ENCODE results near the gene PRSS57.
"Not testable (repeated sequence)": the region's sequence is repeated elsewhere in the genome, so short reads cannot be mapped to it uniquely, and the experiment has no call there.

PRSS57 gene

GRCh38 chr19:695352-695949, at the start of gene PRSS57:
Gene PRSS57 (minus strand): TSS chr19:695452. CDS start chr19:695430, 22 bp downstream.
- Histone ChIP-seq H3K4me3 (ENCODE audit: low read length) (no peak within 1 kb of the TSS), H3K4me1 (ENCODE audit: control insufficient read depth, insufficient read depth, low read length) (no peaks in the 10 kb centered on the region), H3K27ac (ENCODE audit: low read depth, low read length) (no peak within 1 kb of the TSS), H3K36me3 (ENCODE audit: control insufficient read depth, insufficient read depth, low read length) (no peaks in the 10 kb centered on the region), H3K9ac (ENCODE audit: low read length) (no peak within 1 kb of the TSS), H3K27me3 (ENCODE audit: control insufficient read depth, insufficient read depth, low read length) (peaks cover 4% of the 10 kb centered on the region)

- Histone ChIP-seq H3K27ac (ENCODE audit: low read depth, low read length) (no peak overlapping the region), H3K4me1 (ENCODE audit: control insufficient read depth, insufficient read depth, low read length) (no peaks in the 10 kb centered on the region), H3K4me3 (ENCODE audit: low read length) (no peak overlapping the region), H3K27me3 (ENCODE audit: control insufficient read depth, insufficient read depth, low read length) (no peaks in the 10 kb centered on the region), H3K9ac (ENCODE audit: low read length) (no peak overlapping the region), H3K36me3 (ENCODE audit: control insufficient read depth, insufficient read depth, low read length) (no peaks in the 10 kb centered on the region)
Observed at GRCh38 chr19:743168-743687, 48.0 kb upstream of the PRSS57 start.

- Histone ChIP-seq H3K27me3 (ENCODE audit: control insufficient read depth, insufficient read depth, low read length) (no peaks in the 10 kb centered on the region), H3K27ac (ENCODE audit: low read depth, low read length) (no peak overlapping the region), H3K4me1 (ENCODE audit: control insufficient read depth, insufficient read depth, low read length) (no peaks in the 10 kb centered on the region), H3K4me3 (ENCODE audit: low read length) (no peak overlapping the region), H3K9ac (ENCODE audit: low read length) (no peak overlapping the region), H3K36me3 (ENCODE audit: control insufficient read depth, insufficient read depth, low read length) (no peaks in the 10 kb centered on the region)
Observed at GRCh38 chr19:742540-743075, 47.4 kb upstream of the PRSS57 start.

GRCh38 chr19:741506-742131, 46.4 kb upstream of the PRSS57 start:
- no peak overlapping the region for H3K4me3 ChIP-seq (ENCODE audit: low read length)
- no peaks in the 10 kb centered on the region for H3K36me3 ChIP-seq (ENCODE audit: control insufficient read depth, insufficient read depth, low read length)
- H3K27me3 ChIP-seq (ENCODE audit: control insufficient read depth, insufficient read depth, low read length), result no peaks in the 10 kb centered on the region
- H3K27ac ChIP-seq (ENCODE audit: low read depth, low read length), result no peak overlapping the region
- H3K9ac ChIP-seq (ENCODE audit: low read length), result no peak overlapping the region
- H3K4me1 ChIP-seq (ENCODE audit: control insufficient read depth, insufficient read depth, low read length), result no peaks in the 10 kb centered on the region

- H3K36me3 ChIP-seq (ENCODE audit: control insufficient read depth, insufficient read depth, low read length); H3K4me1 ChIP-seq (ENCODE audit: control insufficient read depth, insufficient read depth, low read length); H3K9ac ChIP-seq (ENCODE audit: low read length); H3K4me3 ChIP-seq (ENCODE audit: low read length); H3K27ac ChIP-seq (ENCODE audit: low read depth, low read length); H3K27me3 ChIP-seq (ENCODE audit: control insufficient read depth, insufficient read depth, low read length): not testable (repeated sequence)
Observed at GRCh38 chr19:740816-741505, 45.7 kb upstream of the PRSS57 start.

GRCh38 chr19:739998-740715, 44.9 kb upstream of the PRSS57 start:
- Histone ChIP-seq H3K27ac (ENCODE audit: low read depth, low read length) (no peak overlapping the region), H3K4me1 (ENCODE audit: control insufficient read depth, insufficient read depth, low read length) (no peaks in the 10 kb centered on the region), H3K27me3 (ENCODE audit: control insufficient read depth, insufficient read depth, low read length) (no peaks in the 10 kb centered on the region), H3K4me3 (ENCODE audit: low read length) (no peak overlapping the region), H3K36me3 (ENCODE audit: control insufficient read depth, insufficient read depth, low read length) (no peaks in the 10 kb centered on the region), H3K9ac (ENCODE audit: low read length) (no peak overlapping the region)

- no peak overlapping the region for H3K4me3 ChIP-seq (ENCODE audit: low read length)
- no peaks in the 10 kb centered on the region for H3K4me1 ChIP-seq (ENCODE audit: control insufficient read depth, insufficient read depth, low read length)
- H3K27ac ChIP-seq (ENCODE audit: low read depth, low read length), result no peak overlapping the region
- no peak overlapping the region for H3K9ac ChIP-seq (ENCODE audit: low read length)
- no peaks in the 10 kb centered on the region for H3K36me3 ChIP-seq (ENCODE audit: control insufficient read depth, insufficient read depth, low read length)
- no peaks in the 10 kb centered on the region for H3K27me3 ChIP-seq (ENCODE audit: control insufficient read depth, insufficient read depth, low read length)
Observed at GRCh38 chr19:738509-739128, 43.4 kb upstream of the PRSS57 start.

GRCh38 chr19:737591-738093, 42.4 kb upstream of the PRSS57 start:
- Histone ChIP-seq H3K36me3 (ENCODE audit: control insufficient read depth, insufficient read depth, low read length) (no peaks in the 10 kb centered on the region), H3K9ac (ENCODE audit: low read length) (no peak overlapping the region), H3K4me1 (ENCODE audit: control insufficient read depth, insufficient read depth, low read length) (no peaks in the 10 kb centered on the region), H3K27me3 (ENCODE audit: control insufficient read depth, insufficient read depth, low read length) (no peaks in the 10 kb centered on the region), H3K27ac (ENCODE audit: low read depth, low read length) (no peak overlapping the region), H3K4me3 (ENCODE audit: low read length) (no peak overlapping the region)

GRCh38 chr19:736125-736524, 40.9 kb upstream of the PRSS57 start:
- H3K9ac ChIP-seq (ENCODE audit: low read length), result no peak overlapping the region
- no peaks in the 10 kb centered on the region for H3K27me3 ChIP-seq (ENCODE audit: control insufficient read depth, insufficient read depth, low read length)
- H3K27ac ChIP-seq (ENCODE audit: low read depth, low read length), result no peak overlapping the region
- H3K36me3 ChIP-seq (ENCODE audit: control insufficient read depth, insufficient read depth, low read length), result no peaks in the 10 kb centered on the region
- no peak overlapping the region for H3K4me3 ChIP-seq (ENCODE audit: low read length)
- no peaks in the 10 kb centered on the region for H3K4me1 ChIP-seq (ENCODE audit: control insufficient read depth, insufficient read depth, low read length)

GRCh38 chr19:734716-735115, 39.5 kb upstream of the PRSS57 start:
- Histone ChIP-seq H3K27me3 (ENCODE audit: control insufficient read depth, insufficient read depth, low read length) (no peaks in the 10 kb centered on the region), H3K9ac (ENCODE audit: low read length) (no peak overlapping the region), H3K27ac (ENCODE audit: low read depth, low read length) (no peak overlapping the region), H3K4me3 (ENCODE audit: low read length) (no peak overlapping the region), H3K36me3 (ENCODE audit: control insufficient read depth, insufficient read depth, low read length) (no peaks in the 10 kb centered on the region), H3K4me1 (ENCODE audit: control insufficient read depth, insufficient read depth, low read length) (no peaks in the 10 kb centered on the region)

GRCh38 chr19:732148-733069, 37.2 kb upstream of the PRSS57 start:
- Histone ChIP-seq H3K9ac (ENCODE audit: low read length) (no peak overlapping the region), H3K36me3 (ENCODE audit: control insufficient read depth, insufficient read depth, low read length) (no peaks in the 10 kb centered on the region), H3K4me3 (ENCODE audit: low read length) (no peak overlapping the region), H3K4me1 (ENCODE audit: control insufficient read depth, insufficient read depth, low read length) (no peaks in the 10 kb centered on the region), H3K27ac (ENCODE audit: low read depth, low read length) (no peak overlapping the region), H3K27me3 (ENCODE audit: control insufficient read depth, insufficient read depth, low read length) (no peaks in the 10 kb centered on the region)
